ENCODE results near the gene AOAH.

GRCh38 chr7:36726311-36726710 is 2.0 kb upstream of the AOAH start:
- TF ChIP-seq CTCF (IDR thresholded peaks at IDR 0.05; ENCODE audit: extremely low read depth in 1 of 2, insufficient read depth in 1 of 2, low read depth in 1 of 2, low read length in 2 of 2) (no peak), POLR2A (IDR thresholded peaks at IDR 0.05; ENCODE audit: low read depth, low read length) (no peak), EZH2 (IDR thresholded peaks at IDR 0.05; ENCODE audit: borderline replicate concordance, low read depth, low read length, severe bottlenecking) (no peak), POLR2AphosphoS5 (IDR thresholded peaks at IDR 0.05; ENCODE audit: insufficient read depth, low read depth, low read length) (no peak), MYC (IDR thresholded peaks at IDR 0.05; ENCODE audit: low read depth, low read length) (no peak), FOS (IDR thresholded peaks at IDR 0.05; ENCODE audit: borderline replicate concordance, insufficient read depth, low read length) (no peak), JUN (IDR thresholded peaks at IDR 0.05; ENCODE audit: borderline replicate concordance, insufficient read depth, insufficient read length, low read depth) (no peak), MAX (IDR thresholded peaks at IDR 0.05; ENCODE audit: insufficient read depth, insufficient read length) (no peak)

All from endothelial cell of umbilical vein (primary cell).